B cell (primary cell): ENCODE data around the gene TMEM52. TPM values are rescaled to one million over a fixed set of nuclear protein-coding genes. Genes with fewer than 3 reads are reported as not detected.

Experiments
- ATAC-seq: fragments of 200-7000 bp; cut with Tn5 transposase; one replicate; pipeline ENCODE4 v1.10.0; 2021; ENCODE audit warnings: low read depth, mild to moderate bottlenecking, moderate number of reproducible peaks, moderate library complexity
- CTCF ChIA-PET: fragments of 350-600 bp; sonication (Branson Sonifier 250); formaldehyde crosslinking; loops from one replicate; lab custom pipeline; 2021; ENCODE audit warnings: antibody characterized with exemption, inconsistent platforms; lab: Charles Lee
- POLR2A ChIA-PET: fragments of 350-600 bp; sonication (Branson Sonifier 250); formaldehyde crosslinking; loops from one replicate; lab custom pipeline; 2021; ENCODE audit warnings: antibody characterized with exemption; lab: Charles Lee
- DNase-seq: peaks from one replicate; pipeline ENCODE4 v3.0.0; 2013
- H2AFZ ChIP-seq: 2 replicates; pipeline ENCODE4 v1.6.1; 2012; ENCODE audit warnings: mild to moderate bottlenecking, low read depth, low read length; ENCODE audit not compliant: insufficient read depth, poor library complexity, severe bottlenecking
- H3K27ac ChIP-seq, 2 donors: 1 replicate in 1 of 2; 2 replicates in 1 of 2; pipeline ENCODE4 v1.5.1; 2012 to 2013; ENCODE audit warnings: low read length in 2 of 2, mild to moderate bottlenecking in 2 of 2, moderate library complexity in 1 of 2
- H3K27me3 ChIP-seq, 4 experiments: fragments of 200-600 bp in 1 of 4; sonication (generic) in 1 of 4; replicated peaks in 1 of 4; 1 replicate in 2 of 4; 2 replicates in 2 of 4; pipeline versions ENCODE4 v1.6.1 to v1.7.0; 2013 to 2016; ENCODE audit warnings: low read length in 3 of 4, mild to moderate bottlenecking in 2 of 4, mixed read lengths in 1 of 4, moderate library complexity in 1 of 4; ENCODE audit not compliant: insufficient read depth in 4 of 4, control insufficient read depth in 3 of 4; ENCODE audit errors: control extremely low read depth in 1 of 4
- H3K36me3 ChIP-seq, 2 experiments: replicated peaks in 1 of 2; 1 replicate in 1 of 2; 2 replicates in 1 of 2; pipeline versions ENCODE4 v1.6.1 to v1.7.1; 2013; ENCODE audit warnings: low read length in 1 of 2; ENCODE audit not compliant: insufficient read depth in 2 of 2, control insufficient read depth in 1 of 2; ENCODE audit errors: control extremely low read depth in 1 of 2, extremely low read depth in 1 of 2
- H3K4me1 ChIP-seq, 2 donors: fragments of 200-600 bp in 1 of 2; sonication (generic) in 1 of 2; 1 replicate in 1 of 2; 2 replicates in 1 of 2; pipeline versions ENCODE4 v1.5.1 to v1.6.1; 2013 to 2017; ENCODE audit warnings: low read length in 2 of 2; ENCODE audit not compliant: control insufficient read depth in 2 of 2, insufficient read depth in 2 of 2
- H3K4me2 ChIP-seq: replicated peaks from 2 replicates; pipeline ENCODE3; 2012; ENCODE audit warnings: mild to moderate bottlenecking, low read depth, low read length; ENCODE audit not compliant: poor library complexity, severe bottlenecking
- H3K4me3 ChIP-seq, 5 experiments: fragments of 200-600 bp in 1 of 5; sonication (generic) in 1 of 5; 1 replicate in 3 of 5; 2 replicates in 2 of 5; pipeline versions ENCODE4 v1.5.1 to v1.7.0; 2011 to 2016; ENCODE audit warnings: low read length in 4 of 5, mild to moderate bottlenecking in 4 of 5, low read depth in 2 of 5, control low read depth in 1 of 5, moderate library complexity in 1 of 5; ENCODE audit not compliant: insufficient read depth in 1 of 5; ENCODE audit errors: control extremely low read depth in 1 of 5, extremely low read depth in 1 of 5
- H3K79me2 ChIP-seq: fragments of 200-600 bp; sonication (generic); one replicate; pipeline ENCODE4 v1.6.0; 2016; ENCODE audit warnings: low read length; ENCODE audit not compliant: control insufficient read depth, insufficient read depth
- H3K9ac ChIP-seq: fragments of 200-600 bp; sonication (generic); 2 replicates; pipeline ENCODE4 v1.6.1; 2017; ENCODE audit warnings: mild to moderate bottlenecking, low read length, moderate library complexity
- H3K9me3 ChIP-seq, 3 donors: one replicate each; pipeline versions ENCODE4 v1.6.1 to v1.7.1; 2013; ENCODE audit warnings: low read length in 2 of 3; ENCODE audit not compliant: control insufficient read depth in 2 of 3, insufficient read depth in 1 of 3; ENCODE audit errors: control extremely low read depth in 1 of 3
- H4K20me1 ChIP-seq: 2 replicates; pipeline ENCODE4 v1.6.0; 2012; ENCODE audit warnings: mild to moderate bottlenecking, low read length; ENCODE audit not compliant: insufficient read depth, control insufficient read depth, poor library complexity, severe bottlenecking
- H3K27ac Mint-ChIP-seq: one replicate; pipeline ENCODE4 v1.8.0; 2021; ENCODE audit warnings: mixed read lengths
- H3K27me3 Mint-ChIP-seq: one replicate; pipeline ENCODE4 v1.8.0; 2021; ENCODE audit warnings: mixed read lengths
- H3K4me1 Mint-ChIP-seq: one replicate; pipeline ENCODE4 v1.8.0; 2021; ENCODE audit warnings: mixed read lengths
- H3K4me3 Mint-ChIP-seq: one replicate; pipeline ENCODE4 v1.8.0; 2021; ENCODE audit warnings: mixed read lengths
- H3K9me3 Mint-ChIP-seq: one replicate; pipeline ENCODE4 v1.8.0; 2022; ENCODE audit warnings: mixed read lengths; ENCODE audit not compliant: insufficient read depth
- CTCF ChIP-seq: fragments of 200-600 bp; IDR thresholded peaks from one replicate; pipeline ENCODE4 v1.8.0; 2022; ENCODE audit warnings: antibody characterized with exemption, mild to moderate bottlenecking
- EZH2 ChIP-seq: IDR thresholded peaks from 2 replicates; pipeline ENCODE4 v1.6.1; 2012; ENCODE audit warnings: borderline replicate concordance, low read depth, mild to moderate bottlenecking, moderate library complexity, low read length; ENCODE audit not compliant: insufficient read depth, poor library complexity, severe bottlenecking
- WGBS: methylation state at CpG from one replicate; pipeline ENCODE4 v1.1.5; 2013; ENCODE audit warnings: missing lambda C conversion rate; ENCODE audit not compliant: insufficient coverage; 5-methylcytosine and 5-hydroxymethylcytosine counted together
- intact Hi-C: fragments of 100-400 bp; cut with micrococcal nuclease; formaldehyde crosslinking; loops from one replicate; pipeline ENCODE4 v1.10.0; 2022
- polyA plus RNA-seq: library from polyadenylated mRNA; depleted of rRNA; stranded (reverse); fragments of >200 nt; gene quantifications from 2 replicates; pipeline ENCODE4 v1.2.3, GENCODE V29; 2012
- total RNA-seq, 2 donors: library from RNA; stranded (reverse); fragments of 120-200 nt in 1 of 2; gene quantifications; 1 replicate in 1 of 2; 2 replicates in 1 of 2; pipeline versions ENCODE4 v1.2.3 to v1.2.4, GENCODE V29; 2013 to 2022

Gene TMEM52
- total and polyA plus RNA-seq, 2 donors (not counting 1 experiment from before 2014, with no cell fraction given) = 0.69 to 1.00 TPM

- intact Hi-C loops = loop anchor here (5.0 kb wide), 2 partner anchors 215 to 610 kb away; partner anchors contain the start of gene PANK4
- Histone ChIP-seq H2AFZ (no peak overlapping the region), H3K27me3 (peaks cover 0 to 16% (median 0%) of the 10 kb centered on the region in 4 experiments), H3K79me2 (no peaks in the 10 kb centered on the region), H3K36me3 (no peaks in the 10 kb centered on the region), H3K4me2 (peak overlapping the region; percentile 96), H3K27ac (no peak overlapping the region), H3K4me1 (peaks cover 12 to 22% of the 10 kb centered on the region in 2 donors), H3K4me3 (no peak overlapping the region), H4K20me1 (no peaks in the 10 kb centered on the region), H3K9me3 (peaks cover 0 to 8% (median 0%) of the 10 kb centered on the region in 3 donors), H3K9ac (no peak overlapping the region)
- ChIA-PET CTCF (interaction anchor here (0.6 to 1.4 kb wide), 2 partner anchors 8 to 474 kb away, joined by 3 to 6 read pairs; no protein-coding TSS in a partner anchor), POLR2A (no interaction called here)
- no peak for DNase-seq
- peak overlapping the region; percentile 39 for H3K4me3 Mint-ChIP-seq
- TF ChIP-seq EZH2 (no peak), CTCF (no peak)
- H3K27ac Mint-ChIP-seq = no peak overlapping the region
- peaks cover 4% of the 10 kb centered on the region for H3K4me1 Mint-ChIP-seq
- ATAC-seq = no peak
- H3K27me3 Mint-ChIP-seq = peaks cover 4% of the 10 kb centered on the region
- no peaks in the 10 kb centered on the region for H3K9me3 Mint-ChIP-seq
- 94% methylated on average over 14 of the region's 14 CpGs for WGBS
These were observed 1.6 kb downstream of the TMEM52 start for GRCh38 chr1:1917304-1917976.

GRCh38 chr1:1916851-1917251, 2.2 kb downstream of the TMEM52 start:
- no peak overlapping the region for H3K4me3 ChIP-seq
- ChIA-PET POLR2A (no interaction called here), CTCF (interaction anchor here (0.6 to 1.4 kb wide), 2 partner anchors 8 to 474 kb away, joined by 3 to 6 read pairs; no protein-coding TSS in a partner anchor)
- H3K27ac Mint-ChIP-seq = no peak overlapping the region
- H3K4me1 ChIP-seq = peaks cover 12 to 22% of the 10 kb centered on the region in 2 donors
- no peaks in the 10 kb centered on the region for H4K20me1 ChIP-seq
- ATAC-seq = no peak
- no peaks in the 10 kb centered on the region for H3K79me2 ChIP-seq
- no peak overlapping the region for H3K9ac ChIP-seq
- no peak overlapping the region for H2AFZ ChIP-seq
- no peak overlapping the region for H3K4me2 ChIP-seq
- peaks cover 4% of the 10 kb centered on the region for H3K27me3 Mint-ChIP-seq
- peaks cover 0 to 10% (median 0%) of the 10 kb centered on the region in 4 experiments for H3K27me3 ChIP-seq
- H3K9me3 Mint-ChIP-seq = no peaks in the 10 kb centered on the region
- no peak for DNase-seq
- H3K27ac ChIP-seq = no peak overlapping the region
- peaks cover 0 to 8% (median 0%) of the 10 kb centered on the region in 3 donors for H3K9me3 ChIP-seq
- intact Hi-C loops = loop anchor here (5.0 kb wide), 2 partner anchors 215 to 610 kb away; partner anchors contain the start of gene PANK4
- H3K4me3 Mint-ChIP-seq = peak overlapping the region; percentile 41
- H3K4me1 Mint-ChIP-seq = peaks cover 4% of the 10 kb centered on the region
- TF ChIP-seq EZH2 = no peak
- TF ChIP-seq CTCF = no peak
- 91% methylated on average over 18 of the region's 19 CpGs for WGBS
- H3K36me3 ChIP-seq = no peaks in the 10 kb centered on the region
